ENCODE results near the gene GXYLT2. TPM values are rescaled to one million over a fixed set of nuclear protein-coding genes. Genes with fewer than 3 reads are reported as not detected.

Gene GXYLT2
- total and polyA plus RNA-seq, 2 of the 13 experiments (the other 11 are each of a cell fraction or from before 2014, with no cell fraction given) = 4.3 to 6.9 TPM

DNA sequence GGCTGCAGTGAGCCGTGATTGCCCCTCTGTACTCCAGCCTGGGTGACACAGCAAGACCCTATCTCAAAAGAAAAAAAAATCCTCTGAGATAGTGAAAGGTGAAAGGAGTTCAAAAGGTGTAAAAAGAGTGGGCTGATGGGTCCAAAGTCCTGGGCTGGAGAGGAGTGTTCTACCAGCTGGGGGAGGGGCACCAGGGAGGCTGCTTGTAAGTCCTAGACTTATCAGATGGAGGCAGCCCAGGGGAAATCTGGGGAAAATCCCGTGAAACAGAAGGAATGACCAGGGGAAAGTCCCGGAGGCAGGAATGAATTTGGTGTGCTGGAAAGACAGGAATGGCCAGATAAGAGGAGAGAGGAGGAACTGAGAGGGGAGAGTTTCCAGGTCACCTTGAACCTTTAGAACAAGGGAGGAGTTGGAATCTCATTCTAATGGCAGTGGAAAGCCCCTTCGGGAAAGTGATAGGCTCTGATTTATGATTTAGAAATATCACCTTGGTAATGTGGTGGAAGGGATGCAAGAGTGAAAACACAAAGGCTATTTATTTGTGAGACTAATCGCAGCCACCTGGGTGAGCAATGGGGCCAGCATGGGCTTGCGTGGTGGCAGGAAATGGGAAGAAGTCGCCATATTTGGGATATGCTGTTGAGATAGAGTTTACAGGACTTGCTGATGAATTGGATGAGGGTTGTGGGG lies 85.3 kb downstream of the GXYLT2 start (continued):
- TF ChIP-seq, protein P1, sequence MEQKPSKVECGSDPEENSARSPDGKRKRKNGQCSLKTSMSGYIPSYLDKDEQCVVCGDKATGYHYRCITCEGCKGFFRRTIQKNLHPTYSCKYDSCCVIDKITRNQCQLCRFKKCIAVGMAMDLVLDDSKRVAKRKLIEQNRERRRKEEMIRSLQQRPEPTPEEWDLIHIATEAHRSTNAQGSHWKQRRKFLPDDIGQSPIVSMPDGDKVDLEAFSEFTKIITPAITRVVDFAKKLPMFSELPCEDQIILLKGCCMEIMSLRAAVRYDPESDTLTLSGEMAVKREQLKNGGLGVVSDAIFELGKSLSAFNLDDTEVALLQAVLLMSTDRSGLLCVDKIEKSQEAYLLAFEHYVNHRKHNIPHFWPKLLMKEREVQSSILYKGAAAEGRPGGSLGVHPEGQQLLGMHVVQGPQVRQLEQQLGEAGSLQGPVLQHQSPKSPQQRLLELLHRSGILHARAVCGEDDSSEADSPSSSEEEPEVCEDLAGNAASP (CRISPR knock-in tag; IDR thresholded peaks at IDR 0.05; ENCODE audit: borderline replicate concordance) = peak; percentile 71; the same call in 1 of the 2 replicates
- TF ChIP-seq MYNN (CRISPR knock-in tag; IDR thresholded peaks at IDR 0.05; ENCODE audit: low read depth) (no peak), ZFAT (CRISPR knock-in tag; conservative IDR thresholded peaks at IDR 0.05) (no peak), PHF5A (CRISPR knock-in tag; IDR thresholded peaks at IDR 0.05; ENCODE audit: low read depth, unreplicated experiment) (no peak), SIX4 (CRISPR knock-in tag; IDR thresholded peaks at IDR 0.05) (no peak), ZBTB21 (CRISPR knock-in tag; IDR thresholded peaks at IDR 0.05) (no peak), U2AF1 (optimal IDR thresholded peaks at IDR 0.05; ENCODE audit: low read depth, low read length) (no peak), ZNF788 (CRISPR knock-in tag; IDR thresholded peaks at IDR 0.05; ENCODE audit: borderline replicate concordance) (no peak; the same call in 1 of the 2 replicates), FOXO1 (CRISPR knock-in tag; IDR thresholded peaks at IDR 0.05) (no peak), MLLT10 (CRISPR knock-in tag; IDR thresholded peaks at IDR 0.05) (no peak), ISX (CRISPR knock-in tag; conservative IDR thresholded peaks at IDR 0.05) (no peak), ZNF629 (CRISPR knock-in tag; conservative IDR thresholded peaks at IDR 0.05) (no peak)
- TF ChIP-seq, protein P2, sequence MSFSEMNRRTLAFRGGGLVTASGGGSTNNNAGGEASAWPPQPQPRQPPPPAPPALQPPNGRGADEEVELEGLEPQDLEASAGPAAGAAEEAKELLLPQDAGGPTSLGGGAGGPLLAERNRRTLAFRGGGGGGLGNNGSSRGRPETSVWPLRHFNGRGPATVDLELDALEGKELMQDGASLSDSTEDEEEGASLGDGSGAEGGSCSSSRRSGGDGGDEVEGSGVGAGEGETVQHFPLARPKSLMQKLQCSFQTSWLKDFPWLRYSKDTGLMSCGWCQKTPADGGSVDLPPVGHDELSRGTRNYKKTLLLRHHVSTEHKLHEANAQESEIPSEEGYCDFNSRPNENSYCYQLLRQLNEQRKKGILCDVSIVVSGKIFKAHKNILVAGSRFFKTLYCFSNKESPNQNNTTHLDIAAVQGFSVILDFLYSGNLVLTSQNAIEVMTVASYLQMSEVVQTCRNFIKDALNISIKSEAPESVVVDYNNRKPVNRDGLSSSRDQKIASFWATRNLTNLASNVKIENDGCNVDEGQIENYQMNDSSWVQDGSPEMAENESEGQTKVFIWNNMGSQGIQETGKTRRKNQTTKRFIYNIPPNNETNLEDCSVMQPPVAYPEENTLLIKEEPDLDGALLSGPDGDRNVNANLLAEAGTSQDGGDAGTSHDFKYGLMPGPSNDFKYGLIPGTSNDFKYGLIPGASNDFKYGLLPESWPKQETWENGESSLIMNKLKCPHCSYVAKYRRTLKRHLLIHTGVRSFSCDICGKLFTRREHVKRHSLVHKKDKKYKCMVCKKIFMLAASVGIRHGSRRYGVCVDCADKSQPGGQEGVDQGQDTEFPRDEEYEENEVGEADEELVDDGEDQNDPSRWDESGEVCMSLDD (CRISPR knock-in tag; IDR thresholded peaks at IDR 0.05; ENCODE audit: borderline replicate concordance) = no peak
- TF ChIP-seq, protein P3, sequence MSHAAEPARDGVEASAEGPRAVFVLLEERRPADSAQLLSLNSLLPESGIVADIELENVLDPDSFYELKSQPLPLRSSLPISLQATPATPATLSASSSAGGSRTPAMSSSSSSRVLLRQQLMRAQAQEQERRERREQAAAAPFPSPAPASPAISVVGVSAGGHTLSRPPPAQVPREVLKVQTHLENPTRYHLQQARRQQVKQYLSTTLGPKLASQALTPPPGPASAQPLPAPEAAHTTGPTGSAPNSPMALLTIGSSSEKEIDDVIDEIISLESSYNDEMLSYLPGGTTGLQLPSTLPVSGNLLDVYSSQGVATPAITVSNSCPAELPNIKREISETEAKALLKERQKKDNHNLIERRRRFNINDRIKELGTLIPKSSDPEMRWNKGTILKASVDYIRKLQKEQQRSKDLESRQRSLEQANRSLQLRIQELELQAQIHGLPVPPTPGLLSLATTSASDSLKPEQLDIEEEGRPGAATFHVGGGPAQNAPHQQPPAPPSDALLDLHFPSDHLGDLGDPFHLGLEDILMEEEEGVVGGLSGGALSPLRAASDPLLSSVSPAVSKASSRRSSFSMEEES (CRISPR knock-in tag; IDR thresholded peaks at IDR 0.05) = no peak
- TF ChIP-seq, protein P4, sequence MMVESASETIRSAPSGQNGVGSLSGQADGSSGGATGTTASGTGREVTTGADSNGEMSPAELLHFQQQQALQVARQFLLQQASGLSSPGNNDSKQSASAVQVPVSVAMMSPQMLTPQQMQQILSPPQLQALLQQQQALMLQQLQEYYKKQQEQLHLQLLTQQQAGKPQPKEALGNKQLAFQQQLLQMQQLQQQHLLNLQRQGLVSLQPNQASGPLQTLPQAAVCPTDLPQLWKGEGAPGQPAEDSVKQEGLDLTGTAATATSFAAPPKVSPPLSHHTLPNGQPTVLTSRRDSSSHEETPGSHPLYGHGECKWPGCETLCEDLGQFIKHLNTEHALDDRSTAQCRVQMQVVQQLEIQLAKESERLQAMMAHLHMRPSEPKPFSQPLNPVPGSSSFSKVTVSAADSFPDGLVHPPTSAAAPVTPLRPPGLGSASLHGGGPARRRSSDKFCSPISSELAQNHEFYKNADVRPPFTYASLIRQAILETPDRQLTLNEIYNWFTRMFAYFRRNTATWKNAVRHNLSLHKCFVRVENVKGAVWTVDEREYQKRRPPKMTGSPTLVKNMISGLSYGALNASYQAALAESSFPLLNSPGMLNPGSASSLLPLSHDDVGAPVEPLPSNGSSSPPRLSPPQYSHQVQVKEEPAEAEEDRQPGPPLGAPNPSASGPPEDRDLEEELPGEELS (CRISPR knock-in tag; IDR thresholded peaks at IDR 0.05) = peak; percentile 48; the same call in 1 of the 2 replicates
- TF ChIP-seq, protein P5, sequence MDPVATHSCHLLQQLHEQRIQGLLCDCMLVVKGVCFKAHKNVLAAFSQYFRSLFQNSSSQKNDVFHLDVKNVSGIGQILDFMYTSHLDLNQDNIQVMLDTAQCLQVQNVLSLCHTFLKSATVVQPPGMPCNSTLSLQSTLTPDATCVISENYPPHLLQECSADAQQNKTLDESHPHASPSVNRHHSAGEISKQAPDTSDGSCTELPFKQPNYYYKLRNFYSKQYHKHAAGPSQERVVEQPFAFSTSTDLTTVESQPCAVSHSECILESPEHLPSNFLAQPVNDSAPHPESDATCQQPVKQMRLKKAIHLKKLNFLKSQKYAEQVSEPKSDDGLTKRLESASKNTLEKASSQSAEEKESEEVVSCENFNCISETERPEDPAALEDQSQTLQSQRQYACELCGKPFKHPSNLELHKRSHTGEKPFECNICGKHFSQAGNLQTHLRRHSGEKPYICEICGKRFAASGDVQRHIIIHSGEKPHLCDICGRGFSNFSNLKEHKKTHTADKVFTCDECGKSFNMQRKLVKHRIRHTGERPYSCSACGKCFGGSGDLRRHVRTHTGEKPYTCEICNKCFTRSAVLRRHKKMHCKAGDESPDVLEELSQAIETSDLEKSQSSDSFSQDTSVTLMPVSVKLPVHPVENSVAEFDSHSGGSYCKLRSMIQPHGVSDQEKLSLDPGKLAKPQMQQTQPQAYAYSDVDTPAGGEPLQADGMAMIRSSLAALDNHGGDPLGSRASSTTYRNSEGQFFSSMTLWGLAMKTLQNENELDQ (CRISPR knock-in tag; IDR thresholded peaks at IDR 0.05; ENCODE audit: borderline replicate concordance) = no peak
- TF ChIP-seq, protein P6, sequence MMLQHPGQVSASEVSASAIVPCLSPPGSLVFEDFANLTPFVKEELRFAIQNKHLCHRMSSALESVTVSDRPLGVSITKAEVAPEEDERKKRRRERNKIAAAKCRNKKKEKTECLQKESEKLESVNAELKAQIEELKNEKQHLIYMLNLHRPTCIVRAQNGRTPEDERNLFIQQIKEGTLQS (CRISPR knock-in tag; IDR thresholded peaks at IDR 0.05) = no peak

Data from HepG2 (cell line).